AG04450 (cell line): ENCODE measurements around the gene C2CD2. TPM values are rescaled to one million over a fixed set of nuclear protein-coding genes. Genes with fewer than 3 reads are reported as not detected.

ENCODE experiments used
- CTCF ChIA-PET: fragments of 300-600, 350-600 bp; formaldehyde crosslinking; extraction: SDS; loops from one replicate; lab custom pipeline; 2022; ENCODE audit warnings: antibody characterized with exemption, inconsistent platforms; lab: Charles Lee
- POLR2A ChIA-PET: fragments of 350-600 bp; formaldehyde crosslinking; extraction: SDS; loops from one replicate; lab custom pipeline; 2021; ENCODE audit warnings: antibody characterized with exemption, inconsistent platforms; lab: Yijun Ruan, JAX
- DNase-seq: peaks from one replicate; pipeline ENCODE4 v3.0.0-alpha.2; 2011; ENCODE audit warnings: low read depth, low spot score
- H3K27ac ChIP-seq: one replicate; pipeline ENCODE4 v1.5.1; 2012; ENCODE audit warnings: low read depth, low read length, control low read depth
- H3K27me3 ChIP-seq: one replicate; pipeline ENCODE4 v1.6.0; 2012; ENCODE audit warnings: low read length; ENCODE audit not compliant: control insufficient read depth, insufficient read depth
- H3K4me3 ChIP-seq: 2 replicates; pipeline ENCODE4 v1.5.1; 2011; ENCODE audit warnings: mild to moderate bottlenecking, low read depth, low read length, control low read depth
- H3K9me3 ChIP-seq: 2 replicates; pipeline ENCODE4 v1.5.1; 2012; ENCODE audit warnings: low read length; ENCODE audit not compliant: control insufficient read depth, insufficient read depth
- polyA plus RNA-seq: library from polyadenylated mRNA; depleted of rRNA; stranded (reverse); fragments of >200 nt; gene quantifications from 2 replicates; pipeline ENCODE4 v1.2.3, GENCODE V29; 2011
- TF ChIP-seq, protein P1 (sequence below): IDR thresholded peaks from 2 replicates; pipeline ENCODE4 v1.5.1; 2011; ENCODE audit warnings: low read depth, low read length, control low read depth, inconsistent platforms

C2CD2 gene
- polyA plus RNA-seq, 1 experiment: 25.4 TPM

DNA sequence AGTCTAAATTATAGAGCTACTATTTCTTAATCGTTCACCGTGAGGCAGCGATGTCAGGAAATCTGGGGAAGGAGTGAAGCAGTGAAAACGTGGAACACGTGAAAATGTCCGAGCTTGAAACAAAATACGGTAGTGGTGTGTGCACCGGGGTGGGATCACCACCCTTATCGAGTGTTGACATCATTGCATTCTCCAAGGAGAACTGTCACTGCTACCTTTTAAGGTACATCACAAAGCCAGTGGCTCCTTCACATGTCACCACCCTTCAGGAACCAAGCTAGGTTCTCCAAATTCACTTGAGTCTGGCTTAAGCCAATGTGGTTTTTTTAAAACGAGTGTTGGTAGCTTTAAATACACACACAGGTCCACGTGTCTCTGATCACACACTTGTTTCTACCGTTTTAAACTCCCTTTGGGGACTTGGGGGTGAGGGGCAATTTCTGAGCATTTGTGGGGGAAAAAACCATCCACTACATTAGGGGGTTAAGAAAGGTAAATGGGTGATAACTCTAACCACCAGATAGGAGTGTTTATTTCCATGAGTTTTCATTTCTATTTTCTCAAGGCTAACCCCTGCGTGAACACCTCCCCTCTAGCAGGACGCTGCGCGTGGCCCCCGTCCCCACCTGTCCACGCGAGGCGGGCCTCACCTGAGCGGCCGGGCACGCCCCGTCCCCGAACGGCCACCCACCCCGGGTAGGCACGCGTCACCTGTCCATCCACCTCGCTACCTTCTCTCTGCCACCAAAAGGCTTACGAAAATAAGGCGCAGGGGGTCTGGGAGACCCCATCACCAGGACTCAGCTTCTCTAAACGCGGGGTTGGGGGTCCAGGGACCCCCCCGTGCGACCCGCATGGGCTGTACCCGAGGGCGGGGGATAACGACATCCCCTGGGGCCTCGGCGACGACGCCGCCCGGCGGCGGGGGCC, 75.7 kb downstream of the C2CD2 start:
- no peak for DNase-seq
- H3K27me3 ChIP-seq: no peaks in the 10 kb centered on the region
- ChIA-PET CTCF (interaction anchor here (0.9 to 1.5 kb wide), 6 partner anchors 61 to 265 kb away, joined by 3 to 13 read pairs (median 7); no protein-coding TSS in a partner anchor), POLR2A (interaction anchor here (0.5 to 1.5 kb wide), 4 partner anchors 54 to 220 kb away, joined by 3 to 9 read pairs (median 4); no protein-coding TSS in a partner anchor)
- peak overlapping the region; percentile 83 for H3K4me3 ChIP-seq
- peak overlapping the region; percentile 57 for H3K27ac ChIP-seq
- no peaks in the 10 kb centered on the region for H3K9me3 ChIP-seq
- TF ChIP-seq, protein P1, sequence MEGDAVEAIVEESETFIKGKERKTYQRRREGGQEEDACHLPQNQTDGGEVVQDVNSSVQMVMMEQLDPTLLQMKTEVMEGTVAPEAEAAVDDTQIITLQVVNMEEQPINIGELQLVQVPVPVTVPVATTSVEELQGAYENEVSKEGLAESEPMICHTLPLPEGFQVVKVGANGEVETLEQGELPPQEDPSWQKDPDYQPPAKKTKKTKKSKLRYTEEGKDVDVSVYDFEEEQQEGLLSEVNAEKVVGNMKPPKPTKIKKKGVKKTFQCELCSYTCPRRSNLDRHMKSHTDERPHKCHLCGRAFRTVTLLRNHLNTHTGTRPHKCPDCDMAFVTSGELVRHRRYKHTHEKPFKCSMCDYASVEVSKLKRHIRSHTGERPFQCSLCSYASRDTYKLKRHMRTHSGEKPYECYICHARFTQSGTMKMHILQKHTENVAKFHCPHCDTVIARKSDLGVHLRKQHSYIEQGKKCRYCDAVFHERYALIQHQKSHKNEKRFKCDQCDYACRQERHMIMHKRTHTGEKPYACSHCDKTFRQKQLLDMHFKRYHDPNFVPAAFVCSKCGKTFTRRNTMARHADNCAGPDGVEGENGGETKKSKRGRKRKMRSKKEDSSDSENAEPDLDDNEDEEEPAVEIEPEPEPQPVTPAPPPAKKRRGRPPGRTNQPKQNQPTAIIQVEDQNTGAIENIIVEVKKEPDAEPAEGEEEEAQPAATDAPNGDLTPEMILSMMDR: no peak

DNA sequence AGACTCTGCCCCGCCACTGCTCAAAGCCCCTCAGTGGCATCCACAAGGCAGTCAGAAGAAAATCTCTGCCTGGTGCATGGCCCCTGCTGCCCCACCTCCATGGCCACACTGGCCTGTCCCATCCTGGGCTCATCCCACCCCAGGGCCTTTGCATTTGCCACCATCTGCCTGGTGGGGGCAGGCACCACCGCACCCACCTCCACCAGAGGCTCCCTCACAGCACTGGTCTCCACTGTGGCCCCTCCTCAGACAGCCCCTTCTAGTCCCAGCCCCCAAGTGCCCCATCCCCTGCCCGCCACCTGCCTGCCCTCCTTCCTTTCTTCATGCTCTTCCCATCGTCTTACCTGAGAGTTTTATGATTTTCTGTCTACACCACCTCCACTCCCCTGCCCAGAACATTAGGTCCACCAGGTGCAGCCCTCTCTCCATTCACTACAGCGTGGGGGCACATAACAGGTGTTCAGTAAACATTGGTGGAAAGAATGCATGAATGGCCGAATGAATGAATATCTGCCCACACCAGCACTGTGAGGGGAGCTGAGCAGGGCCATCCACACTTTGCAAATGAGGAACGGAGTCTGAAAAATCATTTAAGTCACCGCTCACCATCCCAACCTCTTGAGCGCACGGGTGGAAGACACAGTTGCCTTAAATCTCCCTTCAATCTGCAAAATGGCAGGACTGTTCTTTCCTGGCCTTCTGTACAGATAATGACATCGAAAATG, 76.7 kb downstream of the C2CD2 start:
- no peak overlapping the region for H3K27ac ChIP-seq
- H3K9me3 ChIP-seq: no peaks in the 10 kb centered on the region
- ChIA-PET POLR2A (interaction anchor here (0.5 to 1.2 kb wide), 4 partner anchors 82 to 624 kb away, joined by 3 to 4 read pairs (median 4); no protein-coding TSS in a partner anchor), CTCF (interaction anchor here (0.9 to 1.4 kb wide), 5 partner anchors 60 to 264 kb away, joined by 3 to 13 read pairs (median 10); no protein-coding TSS in a partner anchor)
- H3K4me3 ChIP-seq: peak overlapping the region; percentile 83
- no peaks in the 10 kb centered on the region for H3K27me3 ChIP-seq
- TF ChIP-seq, protein P1: no peak
- DNase-seq: no peak

DNA sequence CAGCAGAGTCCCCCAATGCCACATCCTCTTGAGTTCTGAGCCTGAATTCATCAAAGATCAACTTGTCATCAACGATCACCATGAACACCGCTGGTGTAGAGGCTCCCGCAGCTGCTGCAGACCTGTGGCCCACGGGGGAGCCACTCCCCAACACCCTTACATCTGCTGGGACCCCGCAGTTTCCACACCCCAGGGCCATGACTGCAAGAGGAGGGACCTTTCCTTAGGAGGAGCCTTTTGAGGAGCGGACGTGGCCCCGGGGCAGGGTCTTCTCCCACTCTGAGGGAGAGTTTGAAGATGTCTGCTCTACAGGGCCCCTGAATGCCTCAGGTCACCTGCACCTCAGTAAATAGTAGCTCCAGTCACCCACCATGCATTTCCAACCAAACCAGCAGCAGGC, 77.4 kb downstream of the C2CD2 start:
- no peak for DNase-seq
- ChIA-PET POLR2A (interaction anchor here (0.6 kb wide), 1 partner anchor 623 kb away, joined by 3 read pairs; no protein-coding TSS in a partner anchor), CTCF (interaction anchor here (0.8 to 1.5 kb wide), 2 partner anchors 59 to 593 kb away, joined by 3 to 4 read pairs; no protein-coding TSS in a partner anchor)
- Histone ChIP-seq H3K27me3 (no peaks in the 10 kb centered on the region), H3K27ac (no peak overlapping the region), H3K9me3 (no peaks in the 10 kb centered on the region), H3K4me3 (no peak overlapping the region)
- TF ChIP-seq, protein P1: no peak

DNA sequence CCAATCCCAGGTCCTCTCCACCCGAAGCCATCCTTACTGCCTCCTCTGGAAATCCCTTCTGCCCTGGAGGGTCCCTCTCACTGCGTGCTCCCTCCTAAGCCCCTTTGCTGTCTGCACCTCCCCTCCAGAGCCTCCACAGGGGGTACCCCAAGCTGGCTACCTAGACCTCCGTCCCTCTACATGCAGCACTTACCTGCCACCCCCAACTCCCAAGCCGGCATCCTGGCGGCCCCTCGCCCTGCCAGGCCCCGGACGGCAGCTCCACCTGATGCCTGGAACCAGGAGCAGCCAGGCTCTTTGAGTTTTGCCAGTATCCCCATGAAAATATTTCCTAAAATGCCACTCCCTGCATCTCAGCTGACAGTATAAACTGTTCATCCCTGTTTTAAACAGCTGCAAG, 78.7 kb downstream of the C2CD2 start:
- TF ChIP-seq, protein P1: no peak

More for the DNA sequence above, 78.7 kb downstream of the C2CD2 start:
- CTCF ChIA-PET: interaction anchor here (1.5 kb wide), 2 partner anchors 243 to 592 kb away, joined by 4 to 5 read pairs; no protein-coding TSS in a partner anchor
- DNase-seq: no peak
- Histone ChIP-seq H3K9me3 (no peaks in the 10 kb centered on the region), H3K27ac (no peak overlapping the region), H3K27me3 (no peaks in the 10 kb centered on the region), H3K4me3 (no peak overlapping the region)
- POLR2A ChIA-PET: no interaction called here
